ENCODE data around the gene S100A7A. TPM values are rescaled to one million over a fixed set of nuclear protein-coding genes. Genes with fewer than 3 reads are reported as not detected.

S100A7A gene
- total RNA-seq, 4 donors from 2014 or later: 0.16 to 0.79 TPM; not detected in 2

DNA sequence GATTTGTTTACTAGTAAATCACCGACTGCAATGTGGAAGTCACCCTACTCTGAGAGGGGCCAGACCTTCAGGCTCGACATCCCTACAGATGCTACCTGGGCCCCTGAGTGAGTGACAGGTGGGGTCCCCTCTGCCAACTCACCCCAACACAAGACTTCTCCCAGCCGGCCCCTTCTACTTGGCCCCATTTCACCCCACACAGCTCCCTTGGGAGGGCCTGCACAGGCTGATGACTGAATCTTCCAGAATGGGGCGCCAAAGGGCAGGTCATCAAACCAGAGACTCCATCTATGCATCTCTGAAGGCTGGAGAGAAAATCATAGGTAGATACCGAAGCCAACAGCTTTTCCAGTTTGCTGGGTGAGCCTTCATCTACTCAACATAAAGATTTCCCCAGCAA is 16.1 kb upstream of the S100A7A start:
- Histone ChIP-seq H3K4me1 (no peaks in the 10 kb centered on the region), H3K9me3 (no peaks in the 10 kb centered on the region), H3K27me3 (peaks cover 45% of the 10 kb centered on the region), H3K27ac (no peak overlapping the region), H3K4me3 (no peak overlapping the region), H3K36me3 (no peaks in the 10 kb centered on the region)
- no peak for TF ChIP-seq CTCF (IDR thresholded peaks at IDR 0.05)
- TF ChIP-seq POLR2AphosphoS5 (IDR thresholded peaks at IDR 0.05): no peak
- no peak for TF ChIP-seq POLR2A (IDR thresholded peaks at IDR 0.05)
- TF ChIP-seq EP300 (IDR thresholded peaks at IDR 0.05): no peak
- 52 to 70% methylated on average over 4 of the region's 5 CpGs for WGBS, 2 donors (ENCODE audit: low coverage in 1 of 2)
- ATAC-seq: no peak

- peaks cover 53% of the 10 kb centered on the region for H3K27me3 ChIP-seq
- no peak for ATAC-seq
- no peaks in the 10 kb centered on the region for H3K9me3 ChIP-seq
- H3K4me1 ChIP-seq: no peaks in the 10 kb centered on the region
- no peak overlapping the region for H3K27ac ChIP-seq
- H3K36me3 ChIP-seq: no peaks in the 10 kb centered on the region
- H3K4me3 ChIP-seq: no peak overlapping the region
- TF ChIP-seq POLR2AphosphoS5 (IDR thresholded peaks at IDR 0.05): no peak
- no peak for TF ChIP-seq POLR2A (IDR thresholded peaks at IDR 0.05)
- no peak for TF ChIP-seq CTCF (IDR thresholded peaks at IDR 0.05)
- TF ChIP-seq EP300 (IDR thresholded peaks at IDR 0.05): no peak
- 82 to 83% methylated on average over 8 to 9 of the region's 9 CpGs for WGBS, 2 donors (ENCODE audit: low coverage in 1 of 2)
Observed at GRCh38 chr1:153401461-153401860, 14.9 kb upstream of the S100A7A start.

GRCh38 chr1:153402226-153402625 is 14.1 kb upstream of the S100A7A start:
- TF ChIP-seq POLR2A (IDR thresholded peaks at IDR 0.05) (no peak), CTCF (IDR thresholded peaks at IDR 0.05) (no peak), POLR2AphosphoS5 (IDR thresholded peaks at IDR 0.05) (no peak), EP300 (IDR thresholded peaks at IDR 0.05) (no peak)
- no peaks in the 10 kb centered on the region for H3K36me3 ChIP-seq
- WGBS, 2 donors (ENCODE audit: low coverage in 1 of 2): 34 to 57% methylated on average over 1 to 2 of the region's 2 CpGs

DNA sequence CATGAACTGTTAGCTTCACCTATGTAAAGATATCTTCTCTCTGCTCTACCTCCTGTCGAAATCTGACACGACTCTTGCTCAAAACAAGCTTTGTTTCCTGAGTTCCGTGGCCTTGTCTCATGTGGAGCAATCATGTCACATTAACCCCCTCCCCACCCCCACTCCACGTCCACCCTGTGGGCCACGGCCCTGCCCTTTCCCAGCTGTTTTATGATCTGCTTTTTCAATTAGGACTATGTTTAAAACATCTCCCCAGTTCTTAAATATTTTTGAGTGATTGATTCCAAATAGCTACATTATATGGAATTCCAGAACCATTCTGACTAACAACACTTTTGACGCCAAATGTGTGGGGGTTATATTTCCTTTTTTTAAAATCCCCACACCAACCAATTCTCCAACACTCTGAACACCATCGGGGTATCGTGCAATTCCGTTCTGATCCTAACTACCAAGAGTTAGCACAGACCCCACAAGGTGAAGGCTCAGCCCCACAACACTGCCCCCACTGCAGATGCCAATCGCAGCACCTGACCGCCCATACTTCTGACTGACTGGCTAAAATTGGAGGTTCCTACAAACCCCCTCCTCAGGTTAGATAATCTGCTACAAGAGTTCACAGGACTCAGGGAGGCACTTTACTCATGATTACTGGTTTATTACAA is 12.8 kb upstream of the S100A7A start:
- Histone ChIP-seq H3K9me3 (no peaks in the 10 kb centered on the region), H3K4me3 (no peak overlapping the region), H3K4me1 (no peaks in the 10 kb centered on the region), H3K36me3 (no peaks in the 10 kb centered on the region), H3K27ac (no peak overlapping the region), H3K27me3 (peaks cover 51% of the 10 kb centered on the region)
- TF ChIP-seq CTCF (IDR thresholded peaks at IDR 0.05): no peak
- TF ChIP-seq POLR2AphosphoS5 (IDR thresholded peaks at IDR 0.05): no peak
- TF ChIP-seq EP300 (IDR thresholded peaks at IDR 0.05): no peak
- TF ChIP-seq POLR2A (IDR thresholded peaks at IDR 0.05): no peak
- no peak for ATAC-seq
- 79 to 84% methylated on average over 7 to 11 of the region's 11 CpGs for WGBS, 2 donors (ENCODE audit: low coverage in 1 of 2)

More at GRCh38 chr1:153402226-153402625, 14.1 kb upstream of the S100A7A start:
- ATAC-seq: no peak
- no peaks in the 10 kb centered on the region for H3K9me3 ChIP-seq
- no peak overlapping the region for H3K27ac ChIP-seq
- no peak overlapping the region for H3K4me3 ChIP-seq
- no peaks in the 10 kb centered on the region for H3K4me1 ChIP-seq
- peaks cover 59% of the 10 kb centered on the region for H3K27me3 ChIP-seq

DNA sequence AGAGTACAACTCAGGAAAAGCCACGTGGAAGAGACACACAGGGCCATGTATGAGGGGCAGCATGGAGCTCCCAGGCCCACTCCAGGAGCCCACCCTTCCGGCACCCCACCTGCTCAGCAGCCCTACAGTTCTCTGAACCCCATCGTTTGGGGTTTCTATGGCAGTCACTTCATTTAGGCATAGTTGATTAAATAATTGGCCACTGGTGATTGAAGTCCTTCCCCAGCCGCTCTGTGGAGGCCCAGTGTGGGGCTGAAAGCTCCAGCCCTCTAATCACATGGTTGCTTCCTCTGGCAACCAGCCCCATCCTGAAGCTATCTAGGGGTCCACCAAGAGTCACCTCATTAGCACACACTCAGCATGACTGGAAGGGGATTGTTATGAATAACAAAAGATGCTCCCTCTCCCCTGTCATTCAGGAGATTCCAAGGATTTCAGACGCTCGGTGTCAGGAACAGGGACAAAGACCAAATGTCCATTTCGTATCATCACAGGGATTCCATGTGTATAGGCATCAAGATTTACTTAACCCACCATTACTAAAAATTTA is 12.2 kb upstream of the S100A7A start:
- H3K4me1 ChIP-seq: no peaks in the 10 kb centered on the region
- no peak for TF ChIP-seq POLR2AphosphoS5 (IDR thresholded peaks at IDR 0.05)
- TF ChIP-seq POLR2A (IDR thresholded peaks at IDR 0.05): no peak
- no peak for TF ChIP-seq EP300 (IDR thresholded peaks at IDR 0.05)
- no peak for TF ChIP-seq CTCF (IDR thresholded peaks at IDR 0.05)
- no peak for ATAC-seq
- no peaks in the 10 kb centered on the region for H3K9me3 ChIP-seq
- WGBS, 2 donors (ENCODE audit: low coverage in 1 of 2): 78% methylated on average over 4 to 5 of the region's 7 CpGs
- no peaks in the 10 kb centered on the region for H3K36me3 ChIP-seq
- peaks cover 50% of the 10 kb centered on the region for H3K27me3 ChIP-seq
- no peak overlapping the region for H3K4me3 ChIP-seq
- no peak overlapping the region for H3K27ac ChIP-seq
